Activated CD4-positive, alpha-beta T cell treated with anti-CD3 and anti-CD28 coated beads for 36 hours (primary cell): ENCODE results near the gene RNF141. TPM values are rescaled to one million over a fixed set of nuclear protein-coding genes. Genes with fewer than 3 reads are reported as not detected.

Experiments
- ATAC-seq: fragments of 200-7000 bp; cut with Tn5 transposase; one replicate; pipeline ENCODE4 v1.10.0; 2021; ENCODE audit warnings: mild to moderate bottlenecking, moderate library complexity
- CTCF ChIA-PET: fragments of 350-600 bp; sonication (Branson Sonifier 250); formaldehyde crosslinking; loops from one replicate; lab custom pipeline; 2021; ENCODE audit warnings: antibody characterized with exemption; lab: Charles Lee
- POLR2A ChIA-PET: fragments of 350-600 bp; sonication (Branson Sonifier 250); formaldehyde crosslinking; loops from one replicate; lab custom pipeline; 2021; ENCODE audit warnings: antibody characterized with exemption, inconsistent platforms; lab: Charles Lee
- DNase-seq: peaks from one replicate; pipeline ENCODE4 v3.0.0-alpha.2; 2020
- H3K27ac Mint-ChIP-seq: one replicate; pipeline ENCODE4 v1.8.0; 2021; ENCODE audit warnings: mixed read lengths
- H3K27me3 Mint-ChIP-seq: one replicate; pipeline ENCODE4 v1.8.0; 2021; ENCODE audit warnings: mixed read lengths
- H3K36me3 Mint-ChIP-seq: one replicate; pipeline ENCODE4 v1.8.0; 2021; ENCODE audit warnings: low read depth, mixed read lengths
- H3K4me1 Mint-ChIP-seq: one replicate; pipeline ENCODE4 v1.8.0; 2021; ENCODE audit warnings: mixed read lengths
- H3K4me3 Mint-ChIP-seq: one replicate; pipeline ENCODE4 v1.8.0; 2021; ENCODE audit warnings: mild to moderate bottlenecking, moderate library complexity, mixed read lengths
- H3K9me3 Mint-ChIP-seq: one replicate; pipeline ENCODE4 v1.8.0; 2021; ENCODE audit warnings: low read depth, mixed read lengths
- intact Hi-C, 2 experiments: fragments of 100-400 bp; cut with DNase I in 1 of 2; cut with micrococcal nuclease in 1 of 2; formaldehyde crosslinking; loops; one replicate each; pipeline versions ENCODE4 v1.14.2 to v1.15.1; 2022 to 2024; cut with DNase I, micrococcal nuclease
- total RNA-seq, 2 experiments: library from RNA; stranded (reverse); gene quantifications; one replicate each; pipeline ENCODE4 v1.2.3, GENCODE V29; 2021

Gene RNF141
- total RNA-seq, 2 experiments from 2014 or later: 12.5 to 17.8 TPM

DNA sequence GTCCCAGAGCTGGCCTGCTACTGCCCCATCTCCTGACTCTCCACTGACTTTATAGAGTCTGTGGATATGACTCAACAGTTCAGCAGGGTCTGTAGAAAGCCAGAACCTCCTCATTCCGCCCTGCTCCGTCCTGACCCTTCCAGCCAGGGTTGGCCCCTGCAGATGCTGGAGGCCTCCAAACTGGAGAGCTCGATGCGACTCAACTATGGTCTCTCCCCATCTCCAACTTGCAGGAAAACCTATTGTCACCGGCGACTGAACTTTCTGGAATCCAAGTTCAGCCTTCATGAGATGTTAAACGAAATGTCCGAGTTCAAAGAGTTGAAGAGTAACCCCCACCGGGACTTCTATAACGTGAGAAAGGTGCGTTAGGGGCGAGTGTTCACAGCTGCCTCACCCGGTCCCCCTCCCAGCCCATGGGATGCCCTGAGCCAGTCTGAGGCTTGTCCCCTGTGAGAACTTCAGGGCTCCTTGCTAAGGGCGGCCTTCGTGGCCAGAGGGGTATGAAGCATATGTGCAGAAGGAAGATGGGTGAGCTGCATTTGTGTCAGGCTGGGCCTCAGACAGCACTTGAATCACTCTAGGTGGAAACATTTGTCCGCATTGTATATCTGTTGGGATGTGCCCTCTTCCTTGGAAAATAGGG lies 53.9 kb downstream of the RNF141 start:
- ChIA-PET POLR2A (no interaction called here), CTCF (interaction anchor here (0.5 to 1.9 kb wide), 2 partner anchors 20 to 31 kb away, joined by 3 to 5 read pairs; no protein-coding TSS in a partner anchor)
- DNase-seq (no peak), ATAC-seq (no peak)
- peaks cover 24% of the 10 kb centered on the region for H3K4me1 Mint-ChIP-seq
- H3K4me3 Mint-ChIP-seq: no peak overlapping the region
- H3K27me3 Mint-ChIP-seq: no peaks in the 10 kb centered on the region
- intact Hi-C loops: no loop called here
- peaks cover 23% of the 10 kb centered on the region for H3K36me3 Mint-ChIP-seq
- no peaks in the 10 kb centered on the region for H3K9me3 Mint-ChIP-seq
- peak overlapping the region; percentile 17 for H3K27ac Mint-ChIP-seq

DNA sequence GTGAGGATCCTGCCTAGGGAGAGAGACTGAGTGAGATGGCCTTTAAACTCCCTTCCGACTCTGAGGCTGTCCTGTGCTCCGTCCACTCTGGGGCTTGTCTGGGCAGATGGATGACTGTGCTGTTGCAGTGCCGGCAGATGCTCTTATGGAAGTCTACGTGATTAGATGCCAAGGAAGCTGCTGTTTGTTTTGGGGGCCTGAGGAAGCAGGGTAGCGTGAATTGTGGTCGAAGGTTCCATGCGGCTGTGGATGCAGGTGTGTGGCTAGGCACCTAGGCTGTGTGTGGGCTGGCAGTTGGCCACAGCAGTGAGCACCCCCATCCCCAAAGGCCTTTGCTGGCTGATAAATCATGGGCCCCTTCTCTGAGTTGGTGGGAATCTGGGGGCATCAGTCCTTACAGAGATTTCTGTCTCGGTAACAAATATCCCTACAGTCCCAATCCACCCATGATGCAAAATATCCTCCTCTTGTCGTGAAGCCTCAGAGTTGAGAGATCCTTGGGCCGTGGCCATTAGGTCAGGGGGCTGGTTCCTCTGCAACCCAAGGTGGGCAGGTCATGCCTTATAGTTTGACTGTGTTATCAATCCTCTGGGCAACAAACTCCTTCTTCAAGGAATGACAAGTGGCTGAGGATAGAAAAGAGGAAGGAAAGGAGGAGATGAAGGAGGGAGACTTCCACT lies 54.7 kb downstream of the RNF141 start:
- Mint-ChIP-seq H3K27me3 (no peaks in the 10 kb centered on the region), H3K9me3 (no peaks in the 10 kb centered on the region), H3K36me3 (peaks cover 22% of the 10 kb centered on the region), H3K27ac (no peak overlapping the region), H3K4me1 (peaks cover 24% of the 10 kb centered on the region), H3K4me3 (no peak overlapping the region)
- DNase-seq (no peak), ATAC-seq (no peak)
- ChIA-PET POLR2A (no interaction called here), CTCF (interaction anchor here (0.5 kb wide), 1 partner anchor 30 kb away, joined by 3 read pairs; no protein-coding TSS in a partner anchor)
- intact Hi-C loops: no loop called here

DNA sequence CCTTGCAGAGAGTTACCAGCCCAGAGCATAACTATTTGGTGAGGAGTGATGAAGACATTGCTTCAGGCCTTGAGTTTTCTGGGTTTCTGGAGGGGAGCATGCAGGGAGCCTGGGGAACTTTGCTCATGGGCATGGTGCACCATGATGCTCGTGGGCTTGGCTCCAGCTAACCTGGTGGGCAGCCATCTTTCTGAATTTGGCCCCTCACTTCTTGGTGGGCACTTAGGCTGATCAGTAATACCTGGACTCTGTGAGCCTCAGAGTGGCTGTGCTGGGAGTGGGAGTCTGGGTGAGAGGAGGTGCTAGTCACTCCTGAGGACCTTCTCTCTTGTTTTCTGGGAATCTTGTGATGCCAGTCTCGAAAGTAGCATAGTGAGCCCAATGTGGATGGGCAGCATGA lies 55.3 kb downstream of the RNF141 start:
- ChIA-PET POLR2A (no interaction called here), CTCF (no interaction called here)
- Mint-ChIP-seq H3K9me3 (no peaks in the 10 kb centered on the region), H3K27ac (no peak overlapping the region), H3K4me3 (no peak overlapping the region), H3K36me3 (peaks cover 24% of the 10 kb centered on the region), H3K4me1 (peaks cover 24% of the 10 kb centered on the region), H3K27me3 (no peaks in the 10 kb centered on the region)
- ATAC-seq (no peak), DNase-seq (no peak)
- intact Hi-C loops: no loop called here

DNA sequence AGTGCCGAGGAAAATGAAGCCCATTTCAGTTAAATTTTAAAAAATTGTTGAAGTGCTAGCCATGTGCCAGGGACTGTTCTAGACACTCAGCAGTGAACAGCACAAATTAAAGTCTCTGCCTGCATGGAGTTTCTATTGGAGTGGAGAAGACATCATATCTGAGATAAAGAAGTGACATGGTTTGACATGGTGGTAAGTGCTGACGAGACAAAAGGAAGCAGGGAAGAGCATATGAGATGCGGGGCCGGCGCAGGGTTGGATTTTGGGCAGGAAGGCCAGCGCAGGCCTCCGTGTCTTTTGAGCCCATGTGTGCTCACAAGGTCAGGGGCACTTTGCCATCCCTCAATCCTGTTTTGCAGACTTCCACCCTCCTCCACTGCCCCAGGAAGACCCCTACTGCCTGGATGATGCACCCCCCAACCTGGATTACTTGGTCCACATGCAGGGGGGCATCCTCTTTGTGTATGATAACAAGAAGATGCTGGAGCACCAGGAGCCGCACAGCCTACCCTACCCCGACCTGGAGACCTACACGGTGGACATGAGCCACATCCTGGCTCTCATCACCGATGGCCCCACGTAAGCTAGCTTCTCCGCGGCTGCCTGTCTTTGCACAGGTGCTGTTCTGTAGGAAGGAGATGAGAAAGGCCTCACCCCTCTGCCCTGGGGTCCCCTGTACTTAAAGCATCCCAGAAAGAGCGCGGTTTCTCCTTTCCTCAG lies 56.4 kb downstream of the RNF141 start:
- ATAC-seq: no peak
- CTCF ChIA-PET: interaction anchor here (0.8 kb wide), 1 partner anchor 8 kb away, joined by 3 read pairs; no protein-coding TSS in a partner anchor
- POLR2A ChIA-PET: no interaction called here
- DNase-seq: no peak
- H3K27me3 Mint-ChIP-seq: no peaks in the 10 kb centered on the region
- H3K9me3 Mint-ChIP-seq: no peaks in the 10 kb centered on the region
- peaks cover 20% of the 10 kb centered on the region for H3K36me3 Mint-ChIP-seq
- no peak overlapping the region for H3K27ac Mint-ChIP-seq
- H3K4me1 Mint-ChIP-seq: peaks cover 16% of the 10 kb centered on the region
- no peak overlapping the region for H3K4me3 Mint-ChIP-seq
- intact Hi-C loops: no loop called here

DNA sequence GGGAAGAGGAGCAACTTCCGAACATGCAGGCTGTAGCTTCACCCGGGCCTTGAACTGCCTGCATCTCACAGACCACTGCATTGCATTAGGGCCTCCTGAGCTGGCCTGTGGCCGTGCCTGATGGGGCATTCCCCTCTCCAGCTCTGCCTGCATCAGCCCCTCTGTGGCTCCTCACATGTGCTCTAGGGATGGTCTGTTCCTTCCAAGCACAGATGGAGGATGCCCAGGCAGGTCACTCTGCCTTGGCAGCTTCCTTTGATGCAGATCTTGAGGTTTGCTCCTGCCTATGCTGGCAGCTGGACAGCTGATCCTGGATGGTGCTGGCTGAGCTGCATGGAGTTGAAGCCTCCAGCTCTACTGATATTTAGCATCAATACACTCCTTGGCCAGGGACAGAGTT lies 57.4 kb downstream of the RNF141 start:
- POLR2A ChIA-PET: no interaction called here
- ATAC-seq (no peak), DNase-seq (no peak)
- peaks cover 20% of the 10 kb centered on the region for H3K36me3 Mint-ChIP-seq
- intact Hi-C loops: no loop called here
- CTCF ChIA-PET: interaction anchor here (0.5 kb wide), 1 partner anchor 308 kb away, joined by 3 read pairs; no protein-coding TSS in a partner anchor
- no peaks in the 10 kb centered on the region for H3K27me3 Mint-ChIP-seq
- peaks cover 8% of the 10 kb centered on the region for H3K4me1 Mint-ChIP-seq
- no peak overlapping the region for H3K4me3 Mint-ChIP-seq
- H3K9me3 Mint-ChIP-seq: no peaks in the 10 kb centered on the region
- no peak overlapping the region for H3K27ac Mint-ChIP-seq

DNA sequence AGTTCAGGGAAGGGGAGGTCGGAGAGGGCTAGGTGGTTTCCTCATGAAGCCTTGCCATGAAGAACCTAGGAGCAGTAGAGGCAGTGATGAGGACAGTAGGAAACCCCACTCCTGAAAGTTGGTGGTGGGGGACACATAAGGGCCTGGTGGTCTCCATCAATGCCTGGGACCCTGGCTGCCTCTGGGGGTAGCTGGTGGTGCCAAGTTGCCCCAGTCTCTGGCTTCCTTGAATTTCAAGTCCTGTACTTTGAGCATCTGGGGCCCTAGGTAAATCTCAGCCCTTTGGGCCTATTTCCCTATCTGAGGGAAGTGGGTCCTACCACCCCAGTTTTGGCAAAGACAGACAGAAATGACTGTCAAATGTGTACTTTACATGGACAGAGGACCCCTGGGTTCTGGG lies 57.8 kb downstream of the RNF141 start:
- intact Hi-C loops: no loop called here
- H3K27me3 Mint-ChIP-seq: no peaks in the 10 kb centered on the region
- H3K9me3 Mint-ChIP-seq: no peaks in the 10 kb centered on the region
- ATAC-seq: no peak
- no peak overlapping the region for H3K4me3 Mint-ChIP-seq
- H3K36me3 Mint-ChIP-seq: peaks cover 19% of the 10 kb centered on the region
- peaks cover 3% of the 10 kb centered on the region for H3K4me1 Mint-ChIP-seq
- no peak for DNase-seq
- no peak overlapping the region for H3K27ac Mint-ChIP-seq
- POLR2A ChIA-PET: no interaction called here
- CTCF ChIA-PET: interaction anchor here (0.5 kb wide), 1 partner anchor 309 kb away, joined by 3 read pairs; no protein-coding TSS in a partner anchor

DNA sequence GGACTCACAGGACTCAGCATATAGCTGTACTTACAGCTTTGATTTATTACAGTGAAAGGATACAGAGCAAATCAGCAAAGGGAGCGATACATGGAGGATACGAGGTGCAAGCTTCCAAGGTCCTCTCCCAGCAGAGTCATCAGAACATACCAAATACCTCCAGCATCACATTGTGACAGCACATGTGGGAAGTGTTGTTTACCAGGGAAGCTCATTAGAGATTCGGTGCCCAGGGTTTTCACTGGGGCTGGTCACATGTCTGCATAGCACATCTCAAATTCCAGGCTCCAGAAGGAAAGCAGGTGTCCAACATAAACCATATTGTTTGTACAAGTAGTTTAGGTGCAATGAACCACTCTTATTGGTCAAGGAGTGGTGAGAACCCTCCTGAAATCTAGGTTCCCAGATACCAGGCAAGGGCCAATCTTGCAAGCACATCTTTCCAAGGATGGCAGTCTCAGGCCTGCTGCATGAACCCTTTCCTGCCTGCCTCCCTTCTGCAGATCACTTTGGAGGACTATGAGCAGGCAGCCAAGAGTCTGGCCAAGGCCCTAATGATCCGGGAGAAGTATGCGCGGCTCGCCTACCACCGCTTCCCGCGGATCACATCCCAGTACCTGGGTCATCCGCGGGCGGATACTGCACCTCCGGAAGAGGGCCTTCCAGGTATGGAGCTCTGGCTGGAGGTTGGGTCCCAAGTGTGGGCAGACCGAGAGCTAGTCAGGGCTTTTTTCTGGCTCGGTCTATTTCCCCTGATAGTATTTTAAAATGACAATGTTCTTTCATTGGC lies 59.2 kb downstream of the RNF141 start:
- Mint-ChIP-seq H3K4me1 (no peaks in the 10 kb centered on the region), H3K27ac (no peak overlapping the region), H3K9me3 (no peaks in the 10 kb centered on the region), H3K36me3 (peaks cover 14% of the 10 kb centered on the region), H3K4me3 (no peak overlapping the region), H3K27me3 (no peaks in the 10 kb centered on the region)
- DNase-seq (no peak), ATAC-seq (no peak)
- CTCF ChIA-PET: interaction anchor here (0.6 to 1.3 kb wide), 2 partner anchors 23 to 252 kb away, joined by 3 to 4 read pairs; no protein-coding TSS in a partner anchor
- intact Hi-C loops: no loop called here
- POLR2A ChIA-PET: no interaction called here

DNA sequence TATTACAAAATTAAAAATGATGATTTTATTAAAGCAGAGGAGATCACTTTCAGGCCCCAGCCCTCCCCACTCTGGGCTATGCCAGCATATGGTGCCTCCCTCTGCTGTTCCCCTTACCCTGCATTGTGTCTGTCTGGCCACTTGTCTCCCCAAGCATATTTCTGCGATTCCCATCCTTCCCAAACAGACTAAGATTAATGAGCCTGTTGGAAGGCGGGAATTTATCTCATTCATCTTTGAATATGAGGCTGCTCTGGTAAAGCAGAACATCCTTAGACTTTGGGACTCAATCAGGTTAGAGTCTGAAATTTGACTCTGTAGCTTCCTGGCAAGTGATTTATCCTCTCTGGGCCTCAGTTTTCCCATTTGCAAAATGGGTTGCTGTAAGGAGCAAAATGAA lies 60.2 kb downstream of the RNF141 start:
- CTCF ChIA-PET: no interaction called here

DNA sequence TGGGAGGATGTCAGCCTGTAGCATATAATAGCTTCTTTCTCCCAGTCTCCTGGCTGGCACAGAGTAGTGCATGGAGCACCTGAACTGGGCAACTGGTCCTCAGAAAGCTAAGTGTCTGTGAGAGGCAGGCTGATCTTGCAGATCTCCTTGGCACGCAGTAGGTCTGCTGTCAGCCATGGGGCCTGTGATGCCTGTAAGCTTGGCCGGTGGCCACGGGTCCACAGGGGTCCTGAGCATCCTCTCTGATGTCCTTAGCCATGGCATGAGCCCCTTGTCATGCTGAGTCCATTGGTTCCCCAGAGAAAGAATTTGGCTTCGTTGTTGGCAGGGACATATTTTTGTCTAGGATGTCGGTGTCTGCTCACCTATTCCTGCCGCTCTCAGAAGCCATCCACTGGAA lies 61.0 kb downstream of the RNF141 start:
- no peak overlapping the region for H3K27ac Mint-ChIP-seq

More for the DNA sequence above, 60.2 kb downstream of the RNF141 start:
- no peaks in the 10 kb centered on the region for H3K4me1 Mint-ChIP-seq
- H3K36me3 Mint-ChIP-seq: peaks cover 12% of the 10 kb centered on the region
- H3K9me3 Mint-ChIP-seq: no peaks in the 10 kb centered on the region
- H3K27me3 Mint-ChIP-seq: no peaks in the 10 kb centered on the region
- intact Hi-C loops: no loop called here
- no peak overlapping the region for H3K4me3 Mint-ChIP-seq
- ATAC-seq: no peak
- DNase-seq: no peak
- H3K27ac Mint-ChIP-seq: no peak overlapping the region
- POLR2A ChIA-PET: no interaction called here

DNA sequence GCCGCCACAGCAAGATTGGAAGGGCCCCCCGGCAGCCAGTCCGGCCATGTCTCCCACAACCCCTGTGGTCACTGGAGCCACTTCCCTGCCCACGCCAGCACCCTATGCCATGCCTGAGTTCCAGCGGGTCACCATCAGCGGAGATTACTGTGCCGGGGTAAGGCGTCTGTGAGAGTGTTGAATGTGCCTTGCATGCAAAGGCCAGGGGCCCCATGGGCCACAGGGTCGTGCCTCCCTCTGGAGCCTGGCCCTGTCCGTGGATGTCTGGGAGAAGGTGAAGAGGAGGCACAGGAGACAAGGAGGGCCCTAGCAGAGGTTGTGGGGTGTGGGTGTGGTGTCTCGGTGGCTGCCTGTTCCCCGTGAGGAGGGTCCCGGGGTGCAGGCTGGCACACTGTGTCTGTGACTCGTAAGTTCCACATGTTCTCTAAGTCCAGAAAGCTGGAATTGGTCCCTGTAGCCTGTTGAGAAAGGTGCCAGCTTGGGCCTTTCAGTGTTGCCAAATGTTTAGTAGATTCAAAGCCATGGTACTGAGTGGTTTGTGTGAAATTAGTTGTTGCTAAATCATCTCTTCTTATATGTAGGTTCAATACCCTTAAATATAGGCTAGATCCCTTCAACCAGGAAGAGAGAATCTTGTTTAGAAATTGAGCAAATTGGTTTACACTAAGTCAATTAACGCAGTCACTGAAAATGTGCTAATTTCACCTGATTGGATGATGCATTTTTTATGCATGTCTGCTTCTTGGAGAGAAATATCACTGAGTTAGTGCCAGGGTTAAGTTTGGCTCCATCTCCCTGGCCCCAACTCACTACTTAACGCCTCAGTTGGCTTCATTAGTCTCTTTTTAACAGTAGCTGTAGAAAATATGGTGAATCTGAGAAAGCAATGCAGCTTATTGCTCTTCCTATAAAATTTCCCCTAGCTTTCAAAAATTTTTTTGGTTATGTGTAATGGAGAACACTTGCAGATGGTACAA lies 62.1 kb downstream of the RNF141 start:
- no peak overlapping the region for H3K4me3 Mint-ChIP-seq
- DNase-seq (no peak), ATAC-seq (no peak)
- H3K27ac Mint-ChIP-seq: no peak overlapping the region
- peaks cover 20% of the 10 kb centered on the region for H3K36me3 Mint-ChIP-seq
- intact Hi-C loops: no loop called here
- CTCF ChIA-PET: no interaction called here
- no peaks in the 10 kb centered on the region for H3K27me3 Mint-ChIP-seq
- POLR2A ChIA-PET: interaction anchor here (0.7 kb wide), 1 partner anchor 22 kb away, joined by 7 read pairs; no protein-coding TSS in a partner anchor
- H3K9me3 Mint-ChIP-seq: no peaks in the 10 kb centered on the region
- peaks cover 7% of the 10 kb centered on the region for H3K4me1 Mint-ChIP-seq

More for the DNA sequence above, 61.0 kb downstream of the RNF141 start:
- ATAC-seq: no peak
- POLR2A ChIA-PET: interaction anchor here (0.7 kb wide), 1 partner anchor 24 kb away, joined by 7 read pairs; no protein-coding TSS in a partner anchor
- Mint-ChIP-seq H3K36me3 (peaks cover 16% of the 10 kb centered on the region), H3K27me3 (no peaks in the 10 kb centered on the region), H3K9me3 (no peaks in the 10 kb centered on the region), H3K4me1 (peaks cover 5% of the 10 kb centered on the region), H3K4me3 (no peak overlapping the region)
- CTCF ChIA-PET: no interaction called here
- DNase-seq: no peak
- intact Hi-C loops: no loop called here
